Hematopoietic multipotent progenitor cell treated with erythropoietin and hydrocortisone succinate and interleukin-3 and kit ligand, for 8 days (in vitro differentiated cells): Measurements from ENCODE around the gene PCDH9.

Experiments used
- DNase-seq: peaks from one replicate; pipeline ENCODE4 v3.0.0-alpha.2; 2015

The PCDH9 gene

DNA sequence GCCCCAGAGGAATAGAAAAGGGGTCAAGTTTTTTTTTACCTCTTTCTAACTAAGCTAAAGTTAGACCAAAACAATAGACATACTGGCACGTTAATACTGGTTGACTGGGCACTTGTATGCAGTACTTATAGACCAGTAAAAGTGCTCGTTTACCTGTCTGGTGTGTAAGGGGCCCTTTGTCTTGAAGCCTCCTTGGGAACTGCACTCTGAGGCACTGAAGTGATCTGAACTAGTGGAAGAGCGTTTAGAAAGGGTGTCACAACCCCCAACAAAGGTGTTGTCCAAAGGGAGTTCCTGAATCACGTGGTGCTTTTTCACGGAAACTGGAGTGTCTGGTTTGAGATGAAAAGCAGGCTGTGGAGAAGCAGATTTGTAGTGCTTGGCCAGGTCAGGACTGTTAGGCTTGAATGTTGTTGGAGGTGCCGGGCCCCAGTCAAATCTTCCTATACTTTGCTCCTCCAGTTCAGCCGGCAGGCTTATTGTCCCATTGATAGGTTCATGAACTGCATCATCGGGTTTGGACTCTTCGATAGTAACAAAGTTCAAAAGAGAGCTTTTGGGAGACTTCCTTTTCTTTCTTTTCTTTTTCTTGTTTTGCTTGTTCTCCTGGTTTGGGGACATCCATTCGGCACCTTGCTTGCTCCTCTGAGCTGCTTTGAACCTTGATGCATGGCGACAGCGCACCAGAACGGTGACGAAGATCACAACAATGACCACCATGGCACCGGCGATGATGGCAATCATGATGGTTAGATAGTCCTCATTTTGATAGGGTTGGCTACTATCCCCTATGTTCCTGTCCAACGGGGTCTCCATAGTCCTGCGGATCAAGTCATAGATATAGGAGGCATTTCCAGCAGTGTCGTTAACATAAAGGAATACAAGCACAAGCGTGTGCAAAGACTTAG, 4.6 kb downstream of the PCDH9 start:
- no peak for DNase-seq

- DNase-seq = peak; percentile 83
Measured at GRCh38 chr13:67224148-67224846, 5.8 kb downstream of the PCDH9 start.

GRCh38 chr13:67223742-67224141, 6.4 kb downstream of the PCDH9 start:
- no peak for DNase-seq

DNA sequence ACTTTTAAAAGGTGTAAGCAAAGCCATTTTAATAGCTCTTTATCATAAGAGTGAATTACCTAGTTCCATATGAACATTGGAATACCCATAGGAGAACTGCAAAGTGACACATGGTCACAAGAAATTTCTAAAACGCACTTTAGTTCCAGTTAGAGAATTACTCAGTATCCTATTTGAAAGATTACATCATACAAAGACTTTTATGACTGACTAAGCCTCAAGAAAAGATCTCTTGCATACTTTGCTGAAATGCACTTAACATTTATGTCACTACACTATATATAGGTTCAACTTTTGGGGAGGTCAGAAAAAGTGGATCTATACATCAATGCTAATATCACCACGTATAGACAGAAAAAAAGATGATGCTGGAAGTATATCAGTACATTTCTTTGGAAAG, 7.1 kb downstream of the PCDH9 start:
- no peak for DNase-seq

GRCh38 chr13:67221630-67222226, 8.4 kb downstream of the PCDH9 start:
- no peak for DNase-seq

GRCh38 chr13:67219113-67219512, 11.0 kb downstream of the PCDH9 start:
- no peak for DNase-seq

DNA sequence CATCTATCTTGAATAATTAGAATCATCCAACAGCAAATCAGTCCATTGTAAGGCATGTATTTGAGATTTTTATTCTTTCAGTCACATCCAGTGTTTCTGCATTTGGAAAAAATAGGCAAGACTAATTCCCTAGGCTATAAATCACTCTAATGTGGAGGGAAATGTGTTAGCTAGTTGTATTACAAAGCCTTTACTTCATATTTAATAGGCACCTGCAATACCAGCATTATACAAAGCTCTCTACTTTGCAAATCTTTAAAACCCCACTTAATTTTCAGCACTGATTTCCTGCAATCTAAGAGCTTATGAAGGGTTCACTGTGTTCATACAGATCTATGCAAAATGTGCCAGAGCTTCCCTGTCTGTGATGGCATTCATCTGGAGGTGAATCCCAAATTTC, 12.3 kb downstream of the PCDH9 start:
- DNase-seq = no peak

GRCh38 chr13:67216864-67217263, 13.3 kb downstream of the PCDH9 start:
- DNase-seq = no peak

- DNase-seq = no peak
Measured at GRCh38 chr13:67210208-67210607, 19.9 kb downstream of the PCDH9 start.

DNA sequence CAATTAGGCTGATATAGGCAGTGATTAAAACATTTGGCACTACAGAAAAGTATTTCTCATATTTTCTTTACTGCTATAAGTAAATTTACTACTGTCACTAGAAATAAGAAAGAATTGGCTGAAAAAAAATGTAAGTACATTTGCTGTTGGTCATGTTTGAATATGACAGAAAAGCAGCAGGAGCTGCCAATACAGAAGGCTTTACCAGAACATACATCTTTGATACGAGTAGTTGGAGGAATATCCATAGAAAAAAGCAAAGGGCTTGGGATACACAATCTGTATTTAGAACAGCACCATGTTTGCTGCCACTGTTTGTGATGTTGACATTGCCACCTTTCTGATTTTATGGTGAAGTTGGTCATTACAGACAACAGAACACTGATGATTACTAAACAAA, 21.6 kb downstream of the PCDH9 start:
- DNase-seq = no peak

GRCh38 chr13:67204764-67205163, 25.4 kb downstream of the PCDH9 start:
- no peak for DNase-seq

DNA sequence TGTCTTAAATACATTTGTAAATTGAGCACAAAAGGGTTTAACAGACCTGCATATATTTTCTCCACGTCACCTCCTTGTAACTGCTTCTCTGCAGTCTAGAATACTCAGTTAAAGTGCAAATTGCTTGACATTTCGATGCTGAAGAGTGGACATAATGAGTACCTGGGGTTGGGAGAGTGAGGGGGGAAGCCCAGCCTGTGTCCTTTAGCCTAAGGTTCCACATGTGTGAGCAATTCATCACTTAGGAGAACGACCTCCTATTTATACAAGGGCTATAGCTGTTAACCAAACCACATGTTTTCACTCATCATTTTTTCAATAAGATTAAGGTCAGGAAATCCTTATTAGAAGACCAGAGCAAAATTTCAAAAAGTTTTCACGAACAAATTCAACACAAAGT, 29.5 kb downstream of the PCDH9 start:
- DNase-seq = no peak

DNA sequence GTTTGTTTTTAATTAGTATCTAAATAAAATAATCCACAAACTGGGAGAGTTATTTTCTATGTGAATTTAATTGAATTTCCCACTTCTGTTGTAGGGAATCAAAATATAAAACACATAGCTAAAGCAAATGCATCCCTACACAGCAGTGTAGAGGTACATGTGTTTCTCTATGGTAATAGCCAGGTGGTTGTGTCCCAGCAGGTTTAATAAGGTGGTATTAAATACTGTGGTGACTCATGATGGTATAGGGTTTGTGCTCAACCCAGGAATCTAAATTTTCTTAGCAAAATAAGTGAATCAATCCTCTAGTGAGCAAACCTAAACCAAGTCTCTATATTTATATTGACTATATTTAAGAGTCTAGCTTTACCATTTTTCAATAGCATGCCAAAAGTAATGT, 30.0 kb downstream of the PCDH9 start:
- no peak for DNase-seq

GRCh38 chr13:67197704-67198103, 32.4 kb downstream of the PCDH9 start:
- DNase-seq = no peak

DNA sequence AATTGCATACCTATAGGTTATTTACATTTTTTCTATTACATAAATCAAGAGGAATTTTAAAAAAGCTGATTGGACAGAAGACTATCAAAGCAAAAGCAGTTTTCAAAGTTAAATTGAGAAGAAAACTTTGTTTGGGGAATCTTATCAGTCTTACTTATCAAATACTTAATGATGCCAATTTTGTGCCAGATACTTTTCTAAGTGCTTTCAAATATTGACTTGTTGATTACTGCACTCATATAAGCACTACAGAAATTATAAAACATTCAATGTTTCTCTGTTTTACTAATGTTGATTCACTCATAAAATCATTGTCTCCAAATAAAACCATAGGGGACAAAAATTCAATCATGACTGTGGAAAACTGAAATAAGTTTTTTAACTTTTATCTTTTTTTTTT, 36.2 kb downstream of the PCDH9 start:
- no peak for DNase-seq

DNA sequence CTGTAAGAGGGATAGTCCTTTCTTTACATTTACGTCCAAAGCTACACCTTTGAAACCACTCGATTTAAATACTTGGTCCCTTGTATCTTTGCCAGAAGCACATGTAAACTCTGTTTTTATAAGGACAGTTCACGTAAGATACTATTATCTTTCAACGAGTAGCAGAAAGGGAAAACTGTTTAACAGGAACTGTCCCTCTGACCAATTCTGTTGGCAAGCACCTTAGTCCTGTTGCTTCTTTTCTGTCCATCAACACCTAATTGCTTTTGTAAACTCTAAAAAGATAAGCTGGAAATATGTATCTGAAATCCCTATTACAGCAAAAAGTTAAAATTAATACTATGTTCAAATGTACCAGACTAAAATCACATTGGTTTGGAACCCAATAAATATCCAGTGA, 37.4 kb downstream of the PCDH9 start:
- DNase-seq = no peak

GRCh38 chr13:67186995-67187569, 43.1 kb downstream of the PCDH9 start:
- DNase-seq = no peak

GRCh38 chr13:67184247-67184646, 45.9 kb downstream of the PCDH9 start:
- no peak for DNase-seq

GRCh38 chr13:67183151-67183550, 47.0 kb downstream of the PCDH9 start:
- DNase-seq = no peak

- no peak for DNase-seq
Measured at GRCh38 chr13:67175836-67176459, 54.2 kb downstream of the PCDH9 start.

DNA sequence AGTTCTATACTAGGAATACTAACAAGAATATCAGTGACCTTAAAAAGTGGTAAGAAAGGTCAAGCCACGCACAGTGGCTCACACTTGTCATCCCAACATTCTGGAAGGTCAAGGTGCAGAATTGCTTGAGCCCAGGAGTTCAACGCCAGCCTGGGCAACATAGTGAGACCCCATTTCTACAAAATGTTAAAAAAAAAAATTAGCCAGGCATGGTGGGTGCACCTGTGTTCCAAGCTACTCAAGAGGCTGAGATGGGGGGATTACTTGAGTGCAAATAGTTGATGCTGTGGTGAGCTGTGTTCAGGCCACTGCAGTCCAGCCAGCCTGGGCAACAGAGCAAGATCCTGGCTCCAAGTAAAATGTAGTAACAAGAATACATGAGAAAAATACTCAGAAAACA, 61.8 kb downstream of the PCDH9 start:
- DNase-seq = no peak

DNA sequence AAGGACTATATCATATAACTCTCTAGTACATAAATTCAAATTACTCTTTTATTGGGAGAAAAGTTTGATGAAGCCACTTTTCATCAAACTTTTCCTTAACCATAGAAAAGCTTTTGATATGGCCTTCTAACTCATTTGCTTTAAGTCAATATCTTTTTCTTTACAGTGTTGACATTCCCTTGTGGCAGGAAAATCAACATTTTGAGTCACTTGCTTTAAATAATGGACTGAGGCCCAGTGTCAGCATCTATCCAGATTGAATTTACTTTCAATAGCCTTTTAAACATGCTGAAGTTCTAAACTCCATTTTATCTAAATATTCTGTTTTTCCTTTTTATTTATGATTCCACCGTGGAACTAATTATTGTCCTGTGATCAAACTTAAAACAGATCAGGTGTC, 62.7 kb downstream of the PCDH9 start:
- no peak for DNase-seq

DNA sequence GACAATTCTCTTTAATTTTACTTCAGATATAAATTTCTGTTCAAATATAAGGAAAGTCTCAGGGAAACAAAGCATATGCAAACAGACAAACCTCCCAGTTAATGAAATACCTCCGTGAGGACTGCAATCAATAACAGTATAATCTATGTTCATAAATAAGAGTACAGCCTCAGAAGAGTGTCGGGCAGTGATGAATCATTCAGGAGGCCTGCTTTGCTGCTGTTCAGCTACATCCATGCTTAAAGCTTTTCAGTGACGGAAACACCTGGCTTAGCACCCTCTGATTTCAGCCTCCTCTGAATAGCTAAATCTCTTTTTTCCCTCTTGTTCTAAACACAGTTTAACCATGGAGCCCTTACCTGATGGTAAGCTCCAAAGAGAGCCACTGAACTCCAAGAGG, 69.0 kb downstream of the PCDH9 start:
- DNase-seq = no peak
